Forelimb muscle (tissue), 1 donor: ENCODE data around the gene SRCIN1. TPM values are rescaled to one million over a fixed set of nuclear protein-coding genes. Genes with fewer than 3 reads are reported as not detected.
"Not testable (repeated sequence)": the region's sequence is repeated elsewhere in the genome, so short reads cannot be mapped to it uniquely, and the experiment has no call there.

Experiments
- DNase-seq: peaks from one replicate; pipeline ENCODE4 v3.0.0-alpha.2; 2013; ENCODE audit warnings: low read depth
- polyA plus RNA-seq: library from polyadenylated mRNA; unstranded; fragments of 120-200 nt; gene quantifications from one replicate; pipeline ENCODE4 v1.2.1, GENCODE V29; 2013; ENCODE audit not compliant: insufficient read length

SRCIN1 gene
- polyA plus RNA-seq, 1 donor = 0.96 TPM

- no peak for DNase-seq
Measured at GRCh38 chr17:38545531-38546225, 60.1 kb downstream of the SRCIN1 start.

GRCh38 chr17:38544839-38545209, 60.9 kb downstream of the SRCIN1 start:
- no peak for DNase-seq

- DNase-seq = no peak
Measured at GRCh38 chr17:38544175-38544838, 61.4 kb downstream of the SRCIN1 start.

- DNase-seq = no peak
Measured at GRCh38 chr17:38543403-38544174, 62.2 kb downstream of the SRCIN1 start.

- DNase-seq = no peak
Measured at GRCh38 chr17:38542286-38542685, 63.5 kb downstream of the SRCIN1 start.

GRCh38 chr17:38541281-38541680, 64.5 kb downstream of the SRCIN1 start:
- no peak for DNase-seq

GRCh38 chr17:38540514-38541045, 65.2 kb downstream of the SRCIN1 start:
- DNase-seq = no peak

- DNase-seq = no peak
Measured at GRCh38 chr17:38539386-38539785, 66.4 kb downstream of the SRCIN1 start.

GRCh38 chr17:38538906-38539305, 66.8 kb downstream of the SRCIN1 start:
- no peak for DNase-seq

GRCh38 chr17:38536661-38537060, 69.1 kb downstream of the SRCIN1 start:
- no peak for DNase-seq

GRCh38 chr17:38535886-38536285, 69.9 kb downstream of the SRCIN1 start:
- no peak for DNase-seq

- DNase-seq = no peak
Measured at GRCh38 chr17:38534498-38534885, 71.3 kb downstream of the SRCIN1 start.

- DNase-seq = no peak
Measured at GRCh38 chr17:38533866-38534497, 71.8 kb downstream of the SRCIN1 start.

- no peak for DNase-seq
Measured at GRCh38 chr17:38533241-38533640, 72.5 kb downstream of the SRCIN1 start.

GRCh38 chr17:38532451-38532850, 73.3 kb downstream of the SRCIN1 start:
- no peak for DNase-seq

- DNase-seq = not testable (repeated sequence)
Measured at GRCh38 chr17:38531761-38532160, 74.0 kb downstream of the SRCIN1 start.

GRCh38 chr17:38530856-38531255, 74.9 kb downstream of the SRCIN1 start:
- DNase-seq = not testable (repeated sequence)

- not testable (repeated sequence) for DNase-seq
Measured at GRCh38 chr17:38528141-38528540, 77.6 kb downstream of the SRCIN1 start.

GRCh38 chr17:38526526-38526925, 79.2 kb downstream of the SRCIN1 start:
- not testable (repeated sequence) for DNase-seq

- DNase-seq = no peak
Measured at GRCh38 chr17:38512473-38513058, 93.2 kb downstream of the SRCIN1 start.
